ENCODE measurements around the gene DRAXIN.

The DRAXIN gene

GRCh38 chr1:11770011-11770410, 78.5 kb downstream of the DRAXIN start:
- no peak for TF ChIP-seq ZNF274 (IDR thresholded peaks at IDR 0.05; ENCODE audit: low read depth, low read length)
- no peak overlapping the region for H3K4me3 ChIP-seq (ENCODE audit: low read length)

DNA sequence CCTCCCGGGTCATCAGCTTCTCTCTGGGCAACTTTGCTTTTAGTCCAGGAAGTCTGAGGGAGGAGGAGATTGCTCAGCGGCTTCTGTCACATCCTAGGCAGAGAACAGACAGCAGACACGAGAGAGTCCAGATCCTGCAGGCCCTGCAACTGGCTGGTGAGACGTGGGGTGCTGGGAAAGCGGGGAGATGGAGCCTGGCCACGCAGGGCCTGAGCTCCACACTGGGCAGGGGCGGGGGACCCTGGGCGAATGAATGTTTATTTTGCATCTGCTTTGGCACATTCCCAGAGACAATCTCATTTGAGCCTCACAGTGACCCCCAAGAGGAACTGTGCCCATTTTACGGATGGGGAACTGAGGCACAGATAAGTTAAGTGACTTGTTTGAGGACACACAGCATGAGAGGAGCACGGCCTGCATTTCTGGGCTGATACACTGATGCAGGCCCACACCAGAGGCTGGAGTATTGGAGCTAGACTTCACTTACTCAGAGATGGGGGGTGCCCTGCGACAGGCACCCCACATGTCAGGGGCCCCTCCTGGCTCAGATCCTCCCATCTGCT, 80.1 kb downstream of the DRAXIN start:
- no peak overlapping the region for H3K4me3 ChIP-seq (ENCODE audit: low read length)
- TF ChIP-seq ZNF274 (IDR thresholded peaks at IDR 0.05; ENCODE audit: low read depth, low read length) = no peak

DNA sequence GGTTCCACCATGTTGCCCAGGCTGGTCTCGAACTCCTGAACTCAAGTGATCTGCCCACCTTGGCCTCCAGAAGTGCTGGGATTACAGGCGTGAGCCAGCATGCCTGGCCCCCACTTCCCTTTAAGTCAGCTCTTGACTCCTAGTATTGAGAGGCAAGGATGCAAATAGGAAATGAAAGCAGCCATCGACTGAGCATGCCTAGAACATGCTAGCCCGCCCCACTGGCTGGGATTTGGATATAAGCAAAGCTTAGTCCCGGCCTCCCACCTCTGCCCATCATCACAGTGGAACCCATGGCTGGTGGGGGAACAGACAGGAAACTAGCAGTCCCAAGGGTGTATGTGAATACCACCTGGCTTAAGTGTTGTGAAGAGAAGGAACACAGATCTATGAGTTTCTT, 80.9 kb downstream of the DRAXIN start:
- no peak overlapping the region for H3K4me3 ChIP-seq (ENCODE audit: low read length)
- no peak for TF ChIP-seq ZNF274 (IDR thresholded peaks at IDR 0.05; ENCODE audit: low read depth, low read length)

GRCh38 chr1:11774753-11775152, 83.2 kb downstream of the DRAXIN start:
- no peak for TF ChIP-seq ZNF274 (IDR thresholded peaks at IDR 0.05; ENCODE audit: low read depth, low read length)
- no peak overlapping the region for H3K4me3 ChIP-seq (ENCODE audit: low read length)
